ENCODE measurements around the gene SLC38A8.

The SLC38A8 gene

GRCh38 chr16:84032458-84033178 is 10.0 kb downstream of the SLC38A8 start:
- DNase-seq (ENCODE audit: low read depth, low spot score) = no peak

- DNase-seq (ENCODE audit: low read depth, low spot score) = no peak
Measured at GRCh38 chr16:84031556-84031955, 11.0 kb downstream of the SLC38A8 start.

GRCh38 chr16:84029297-84030047 is 13.1 kb downstream of the SLC38A8 start:
- DNase-seq (ENCODE audit: low read depth, low spot score) = no peak

DNA sequence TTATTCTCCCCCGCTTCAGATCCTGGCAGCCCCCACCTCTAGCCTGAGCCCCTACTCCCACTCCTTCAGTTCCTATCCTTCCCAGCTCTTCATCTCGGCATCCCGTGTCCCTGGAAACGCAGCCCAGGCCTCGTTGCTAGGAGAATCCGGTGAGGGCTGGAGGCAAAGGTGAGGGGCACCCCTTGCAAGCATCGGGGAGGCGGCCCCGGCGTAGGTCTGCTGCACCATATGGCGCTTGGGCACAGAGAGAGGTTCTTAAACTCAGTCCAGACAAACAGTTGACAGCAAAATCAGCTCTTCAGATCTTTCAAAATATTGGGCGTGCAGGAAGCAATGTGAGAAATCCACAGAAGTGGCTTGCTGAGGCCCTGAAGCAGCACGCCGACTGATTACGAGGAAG is 15.0 kb downstream of the SLC38A8 start:
- DNase-seq (ENCODE audit: low read depth, low spot score) = no peak

GRCh38 chr16:84026606-84027005 is 16.0 kb downstream of the SLC38A8 start:
- no peak for DNase-seq (ENCODE audit: low read depth, low spot score)

- no peak for DNase-seq (ENCODE audit: low read depth, low spot score)
Measured at GRCh38 chr16:84024854-84025253, 17.7 kb downstream of the SLC38A8 start.

- DNase-seq (ENCODE audit: low read depth, low spot score) = no peak
Measured at GRCh38 chr16:84022644-84023043, 20.0 kb downstream of the SLC38A8 start.

GRCh38 chr16:84021488-84021887 is 21.1 kb downstream of the SLC38A8 start:
- DNase-seq (ENCODE audit: low read depth, low spot score) = no peak

- DNase-seq (ENCODE audit: low read depth, low spot score) = no peak
Measured at GRCh38 chr16:84020353-84020752, 22.2 kb downstream of the SLC38A8 start.

DNA sequence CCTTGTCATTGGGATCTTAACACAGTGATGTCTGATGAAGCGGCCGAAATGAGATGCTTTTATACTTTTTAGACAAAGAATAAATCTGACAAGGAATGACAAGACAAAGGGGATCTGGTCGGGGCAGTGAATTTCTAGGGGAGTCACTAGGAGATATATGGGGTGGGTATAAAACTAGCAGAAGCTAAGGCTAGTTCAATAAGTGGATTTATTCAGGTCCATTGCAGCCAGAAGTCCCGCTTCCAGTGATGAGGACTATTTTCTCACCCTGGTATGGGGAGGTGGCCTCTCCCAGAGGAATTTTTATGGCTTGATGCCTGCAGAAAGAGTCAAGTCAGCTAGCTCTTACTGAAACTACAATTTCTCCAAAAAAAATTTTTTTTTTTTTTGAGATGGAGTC is 23.9 kb downstream of the SLC38A8 start:
- no peak for DNase-seq (ENCODE audit: low read depth, low spot score)

DNA sequence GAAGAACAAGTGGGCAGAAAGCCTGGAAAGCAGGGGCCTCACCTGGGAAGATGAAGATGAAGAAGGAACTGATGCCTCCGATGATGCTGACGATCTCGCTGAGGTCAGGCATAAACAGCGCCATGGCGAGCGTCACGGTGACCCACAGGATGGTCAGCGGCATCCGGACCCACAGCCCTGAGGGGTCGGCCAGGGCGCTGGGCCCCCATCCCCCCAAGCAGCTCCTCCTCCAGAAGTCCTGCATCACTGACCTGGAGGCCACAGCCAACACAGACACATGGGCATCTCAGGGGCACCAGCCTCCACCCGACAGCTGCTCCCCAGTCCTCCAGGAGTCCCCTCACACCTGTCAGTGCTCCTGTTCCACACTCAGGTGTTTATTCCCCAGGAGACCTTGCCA is 26.1 kb downstream of the SLC38A8 start:
- no peak for DNase-seq (ENCODE audit: low read depth, low spot score)

GRCh38 chr16:84015399-84015798 is 27.2 kb downstream of the SLC38A8 start:
- DNase-seq (ENCODE audit: low read depth, low spot score) = no peak

- DNase-seq (ENCODE audit: low read depth, low spot score) = no peak
Measured at GRCh38 chr16:84014570-84015327, 27.8 kb downstream of the SLC38A8 start.

- peak; percentile 13 for DNase-seq (ENCODE audit: low read depth, low spot score)
Measured at GRCh38 chr16:84013787-84014569, 28.6 kb downstream of the SLC38A8 start.

DNA sequence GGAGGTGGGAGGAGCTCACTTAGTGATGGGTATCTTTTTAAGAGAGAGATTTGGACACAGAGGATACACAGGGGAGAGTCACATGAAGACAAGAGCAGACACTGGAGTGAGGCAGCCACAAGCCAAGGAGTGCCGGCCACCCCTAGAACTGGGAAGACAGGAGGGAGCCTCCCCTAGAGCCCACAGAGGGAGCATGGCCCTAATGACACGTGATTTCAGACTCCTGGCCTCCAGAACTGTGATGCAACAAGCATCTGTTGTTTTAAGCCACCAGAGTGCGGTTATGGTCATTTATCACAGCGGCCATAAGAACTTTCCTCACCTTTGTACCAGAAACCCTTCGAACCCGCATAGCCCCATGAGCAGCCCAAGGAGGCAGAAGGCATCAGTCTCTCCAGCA is 33.3 kb downstream of the SLC38A8 start:
- no peak for DNase-seq (ENCODE audit: low read depth, low spot score)

- DNase-seq (ENCODE audit: low read depth, low spot score) = no peak
Measured at GRCh38 chr16:84007965-84008364, 34.6 kb downstream of the SLC38A8 start.

DNA sequence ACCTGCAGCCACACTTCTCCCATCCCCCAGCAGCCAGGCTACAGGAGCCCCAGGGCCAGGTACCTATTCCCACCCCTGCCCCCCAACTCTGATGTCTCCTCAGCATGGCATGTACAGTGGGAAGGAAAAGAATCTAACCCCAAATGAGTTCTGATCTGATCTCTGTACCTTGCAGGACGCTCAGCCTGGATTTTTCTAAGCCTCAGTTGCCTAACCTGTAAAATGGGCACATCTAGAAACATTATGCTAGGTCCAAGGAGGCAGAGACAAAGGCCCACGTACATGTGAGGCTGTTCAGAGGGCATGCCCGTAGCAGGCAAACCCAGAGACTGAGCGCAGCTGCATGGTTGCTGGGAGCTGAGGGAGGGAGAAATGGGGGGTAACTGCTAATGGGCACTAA is 35.1 kb downstream of the SLC38A8 start:
- DNase-seq (ENCODE audit: low read depth, low spot score) = no peak

DNA sequence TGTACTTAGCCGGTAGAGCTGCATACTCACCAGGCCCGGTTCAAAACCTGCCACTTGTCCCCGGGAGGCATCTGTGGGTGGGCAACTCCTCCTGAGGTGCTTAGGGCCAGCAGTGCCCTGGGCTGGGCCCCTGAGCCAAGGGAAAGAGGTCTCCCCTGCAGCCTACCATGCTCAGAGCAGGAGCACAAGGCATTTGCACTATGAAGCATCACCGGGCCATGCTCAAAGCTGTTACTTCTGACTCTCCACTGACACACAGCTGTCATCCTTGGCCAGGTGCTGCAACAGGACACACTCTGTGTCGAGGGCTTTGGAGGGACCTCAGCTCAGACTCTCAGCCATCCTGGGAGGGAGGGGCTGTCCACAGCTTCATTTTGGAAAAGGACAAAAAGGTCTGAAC is 37.2 kb downstream of the SLC38A8 start:
- DNase-seq (ENCODE audit: low read depth, low spot score) = no peak

GRCh38 chr16:84004442-84004841 is 38.2 kb downstream of the SLC38A8 start:
- DNase-seq (ENCODE audit: low read depth, low spot score) = no peak

- DNase-seq (ENCODE audit: low read depth, low spot score) = no peak
Measured at GRCh38 chr16:84003038-84003437, 39.6 kb downstream of the SLC38A8 start.

DNA sequence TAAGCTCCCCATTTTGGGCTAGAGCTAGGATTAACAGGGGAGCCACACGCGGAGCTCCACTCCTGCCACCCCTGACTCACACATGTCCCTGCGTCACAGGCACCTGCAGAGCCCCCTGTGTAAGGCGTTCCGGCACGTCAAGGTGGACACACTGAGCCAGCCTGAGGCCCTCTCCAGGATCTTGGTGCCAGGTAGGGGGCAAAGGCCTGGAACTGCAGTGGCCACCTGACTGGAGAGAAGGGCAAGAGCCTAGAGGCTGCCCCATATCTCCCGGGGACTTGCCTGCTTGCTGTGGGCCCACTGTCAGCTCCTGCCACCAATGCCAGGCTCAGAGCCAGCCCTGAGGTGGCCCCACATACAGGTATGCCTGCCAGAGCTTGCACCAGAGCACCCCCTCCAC is 40.9 kb downstream of the SLC38A8 start:
- DNase-seq (ENCODE audit: low read depth, low spot score) = no peak

Measured in activated naive CD8-positive, alpha-beta T cell treated with anti-CD3 and anti-CD28 coated beads, Interleukin-2, amount 50 U/mL, for 16 hours (primary cell).